Stimulated activated CD8-positive, alpha-beta memory T cell treated with anti-CD3 and anti-CD28 coated beads, Interleukin-15, amount 100 ng/mL, for 48 hours (primary cell): ENCODE results near the gene MTX3.

Experiments
- DNase-seq, 2 donors: peaks; one replicate each; pipeline ENCODE4 v3.0.0-alpha.2; 2020; ENCODE audit warnings: low read depth in 2 of 2

MTX3 gene

GRCh38 chr5:79990598-79991507 lies at the start of gene MTX3:
TSS of gene MTX3 (minus strand) at chr5:79991262. CDS start at chr5:79991238, 24 bp downstream.
- peak; percentile 84 for DNase-seq

- DNase-seq, result no peak
Measured at GRCh38 chr5:80039650-80040049, 48.6 kb upstream of the MTX3 start.

GRCh38 chr5:80037366-80037765 lies 46.3 kb upstream of the MTX3 start:
- no peak for DNase-seq

- no peak for DNase-seq
Measured at GRCh38 chr5:80036615-80037014, 45.6 kb upstream of the MTX3 start.

GRCh38 chr5:80035839-80036238 lies 44.8 kb upstream of the MTX3 start:
- DNase-seq, result no peak

GRCh38 chr5:80034962-80035821 lies 44.1 kb upstream of the MTX3 start, which contains the start of gene THBS4:
TSS of gene THBS4 (plus strand) at chr5:80035348. CDS start at chr5:80035538, 190 bp downstream.
- no peak for DNase-seq

GRCh38 chr5:80034559-80034958 lies 43.5 kb upstream of the MTX3 start:
- DNase-seq, result no peak

GRCh38 chr5:80033513-80033912 lies 42.5 kb upstream of the MTX3 start:
- DNase-seq, result no peak

GRCh38 chr5:80031109-80031508 lies 40.0 kb upstream of the MTX3 start:
- no peak for DNase-seq

- no peak for DNase-seq
Measured at GRCh38 chr5:80026841-80027240, 35.8 kb upstream of the MTX3 start.

- no peak for DNase-seq
Measured at GRCh38 chr5:80025069-80025468, 34.0 kb upstream of the MTX3 start.

GRCh38 chr5:80010754-80011392 lies 19.8 kb upstream of the MTX3 start:
- no peak for DNase-seq

- no peak for DNase-seq
Measured at GRCh38 chr5:80008995-80009765, 18.1 kb upstream of the MTX3 start.

GRCh38 chr5:80002677-80003076 lies 11.6 kb upstream of the MTX3 start:
- DNase-seq, result no peak

- no peak for DNase-seq
Measured at GRCh38 chr5:79999722-80000121, 8.7 kb upstream of the MTX3 start.

GRCh38 chr5:79992891-79993657 lies 2.0 kb upstream of the MTX3 start:
- no peak for DNase-seq

GRCh38 chr5:79990205-79990597 lies 861 bp downstream of the MTX3 start:
- no peak for DNase-seq

GRCh38 chr5:79986260-79986659 lies 4.8 kb downstream of the MTX3 start:
- DNase-seq, result no peak

- no peak for DNase-seq
Measured at GRCh38 chr5:79985288-79985687, 5.8 kb downstream of the MTX3 start.

GRCh38 chr5:79984363-79984762 lies 6.7 kb downstream of the MTX3 start:
- no peak for DNase-seq

- no peak for DNase-seq
Measured at GRCh38 chr5:79983618-79984017, 7.4 kb downstream of the MTX3 start.
